ENCODE results near the gene NR3C1. TPM values are rescaled to one million over a fixed set of nuclear protein-coding genes. Genes with fewer than 3 reads are reported as not detected.

NR3C1 gene
- total RNA-seq, 2 experiments from 2014 or later, result 47.1 to 53.9 TPM

GRCh38 chr5:143397302-143398052 is 6.0 kb downstream of the NR3C1 start:
- Mint-ChIP-seq H3K27me3 (no peaks in the 10 kb centered on the region), H3K4me3 (peak overlapping the region; percentile 91), H3K9me3 (ENCODE audit: low read depth) (no peaks in the 10 kb centered on the region), H3K4me1 (peaks cover 67% of the 10 kb centered on the region), H3K36me3 (ENCODE audit: low read depth) (peaks cover 33% of the 10 kb centered on the region), H3K27ac (no peak overlapping the region)
- ATAC-seq (no peak), DNase-seq (no peak)
- POLR2A ChIA-PET, result no interaction called here
- intact Hi-C loops (cut with DNase I, micrococcal nuclease), result no loop called here
- CTCF ChIA-PET, result interaction anchor here (1.0 to 2.0 kb wide), 4 partner anchors 9 to 388 kb away, joined by 3 to 5 read pairs (median 3); no protein-coding TSS in a partner anchor

GRCh38 chr5:143396353-143396940 is 7.0 kb downstream of the NR3C1 start:
- ATAC-seq (peak; percentile 4), DNase-seq (no peak)
- peak overlapping the region; percentile 49 for H3K4me3 Mint-ChIP-seq
- peaks cover 70% of the 10 kb centered on the region for H3K4me1 Mint-ChIP-seq
- H3K27me3 Mint-ChIP-seq, result no peaks in the 10 kb centered on the region
- peak overlapping the region; percentile 63 for H3K27ac Mint-ChIP-seq
- intact Hi-C loops (cut with DNase I, micrococcal nuclease), result no loop called here
- H3K36me3 Mint-ChIP-seq (ENCODE audit: low read depth), result peaks cover 33% of the 10 kb centered on the region
- POLR2A ChIA-PET, result no interaction called here
- CTCF ChIA-PET, result interaction anchor here (0.7 to 1.3 kb wide), 6 partner anchors 8 to 850 kb away, joined by 3 to 5 read pairs (median 3); no protein-coding TSS in a partner anchor
- no peaks in the 10 kb centered on the region for H3K9me3 Mint-ChIP-seq (ENCODE audit: low read depth)

GRCh38 chr5:143395638-143396352 is 7.7 kb downstream of the NR3C1 start:
- Mint-ChIP-seq H3K27ac (peak overlapping the region; percentile 63), H3K36me3 (ENCODE audit: low read depth) (peaks cover 29% of the 10 kb centered on the region), H3K4me3 (peak overlapping the region; percentile 57), H3K27me3 (no peaks in the 10 kb centered on the region), H3K4me1 (peaks cover 68% of the 10 kb centered on the region), H3K9me3 (ENCODE audit: low read depth) (no peaks in the 10 kb centered on the region)
- ChIA-PET POLR2A (no interaction called here), CTCF (interaction anchor here (0.7 to 1.3 kb wide), 7 partner anchors 27 to 850 kb away, joined by 3 to 5 read pairs (median 3); no protein-coding TSS in a partner anchor)
- DNase-seq (no peak), ATAC-seq (peak; percentile 57)
- intact Hi-C loops (cut with DNase I, micrococcal nuclease), result no loop called here

GRCh38 chr5:143393524-143393923 is 10.0 kb downstream of the NR3C1 start:
- CTCF ChIA-PET, result interaction anchor here (1.0 to 1.5 kb wide), 2 partner anchors 10 to 16 kb away, joined by 3 to 5 read pairs; partner anchors contain the start of gene NR3C1
- no peak overlapping the region for H3K4me3 Mint-ChIP-seq
- no peaks in the 10 kb centered on the region for H3K9me3 Mint-ChIP-seq (ENCODE audit: low read depth)
- peaks cover 66% of the 10 kb centered on the region for H3K4me1 Mint-ChIP-seq
- no peak overlapping the region for H3K27ac Mint-ChIP-seq
- DNase-seq, result no peak
- intact Hi-C loops (cut with DNase I, micrococcal nuclease), result no loop called here
- no peak for ATAC-seq
- H3K36me3 Mint-ChIP-seq (ENCODE audit: low read depth), result peaks cover 12% of the 10 kb centered on the region
- H3K27me3 Mint-ChIP-seq, result no peaks in the 10 kb centered on the region
- POLR2A ChIA-PET, result no interaction called here

- H3K27ac Mint-ChIP-seq, result no peak overlapping the region
- H3K27me3 Mint-ChIP-seq, result no peaks in the 10 kb centered on the region
- ATAC-seq, result no peak
- CTCF ChIA-PET, result interaction anchor here (0.6 to 0.7 kb wide), 2 partner anchors 37 to 83 kb away, joined by 3 to 4 read pairs; no protein-coding TSS in a partner anchor
- POLR2A ChIA-PET, result interaction anchor here (0.6 to 0.7 kb wide), 2 partner anchors 14 to 16 kb away, joined by 3 to 7 read pairs; no protein-coding TSS in a partner anchor
- DNase-seq, result no peak
- intact Hi-C loops (cut with DNase I, micrococcal nuclease), result no loop called here
- peaks cover 7% of the 10 kb centered on the region for H3K9me3 Mint-ChIP-seq (ENCODE audit: low read depth)
- H3K36me3 Mint-ChIP-seq (ENCODE audit: low read depth), result peaks cover 18% of the 10 kb centered on the region
- H3K4me3 Mint-ChIP-seq, result no peak overlapping the region
- H3K4me1 Mint-ChIP-seq, result peaks cover 75% of the 10 kb centered on the region
Observed at GRCh38 chr5:143390941-143391340, 12.5 kb downstream of the NR3C1 start.

GRCh38 chr5:143390258-143390657 is 13.2 kb downstream of the NR3C1 start:
- Mint-ChIP-seq H3K9me3 (ENCODE audit: low read depth) (peaks cover 14% of the 10 kb centered on the region), H3K4me1 (peaks cover 75% of the 10 kb centered on the region), H3K27me3 (no peaks in the 10 kb centered on the region), H3K36me3 (ENCODE audit: low read depth) (peaks cover 23% of the 10 kb centered on the region), H3K27ac (no peak overlapping the region), H3K4me3 (no peak overlapping the region)
- POLR2A ChIA-PET, result interaction anchor here (0.7 kb wide), 1 partner anchor 34 kb away, joined by 3 read pairs; no protein-coding TSS in a partner anchor
- CTCF ChIA-PET, result interaction anchor here (0.6 to 1.0 kb wide), 2 partner anchors 334 to 388 kb away, joined by 3 read pairs; no protein-coding TSS in a partner anchor
- intact Hi-C loops (cut with DNase I, micrococcal nuclease), result no loop called here
- no peak for ATAC-seq
- DNase-seq, result no peak

GRCh38 chr5:143386725-143387124 is 16.8 kb downstream of the NR3C1 start:
- no peaks in the 10 kb centered on the region for H3K27me3 Mint-ChIP-seq
- CTCF ChIA-PET, result no interaction called here
- POLR2A ChIA-PET, result interaction anchor here (0.6 kb wide), 1 partner anchor 13 kb away, joined by 6 read pairs; no protein-coding TSS in a partner anchor
- H3K4me3 Mint-ChIP-seq, result no peak overlapping the region
- H3K4me1 Mint-ChIP-seq, result peaks cover 76% of the 10 kb centered on the region
- intact Hi-C loops (cut with DNase I, micrococcal nuclease), result loop anchor here (1.0 to 2.0 kb wide), 2 partner anchors 34 to 35 kb away; no protein-coding TSS in a partner anchor
- peaks cover 27% of the 10 kb centered on the region for H3K9me3 Mint-ChIP-seq (ENCODE audit: low read depth)
- ATAC-seq (peak; percentile 89), DNase-seq (peak; percentile 27)
- H3K27ac Mint-ChIP-seq, result no peak overlapping the region
- peaks cover 40% of the 10 kb centered on the region for H3K36me3 Mint-ChIP-seq (ENCODE audit: low read depth)

- H3K36me3 Mint-ChIP-seq (ENCODE audit: low read depth), result peaks cover 42% of the 10 kb centered on the region
- ATAC-seq (no peak), DNase-seq (no peak)
- ChIA-PET POLR2A (no interaction called here), CTCF (interaction anchor here (0.7 kb wide), 1 partner anchor 460 kb away, joined by 4 read pairs; no protein-coding TSS in a partner anchor)
- H3K9me3 Mint-ChIP-seq (ENCODE audit: low read depth), result peaks cover 27% of the 10 kb centered on the region
- no peaks in the 10 kb centered on the region for H3K27me3 Mint-ChIP-seq
- H3K27ac Mint-ChIP-seq, result no peak overlapping the region
- H3K4me3 Mint-ChIP-seq, result no peak overlapping the region
- intact Hi-C loops (cut with DNase I, micrococcal nuclease), result no loop called here
- H3K4me1 Mint-ChIP-seq, result peaks cover 86% of the 10 kb centered on the region
Observed at GRCh38 chr5:143384865-143385657, 18.4 kb downstream of the NR3C1 start.

- H3K4me1 Mint-ChIP-seq, result peaks cover 86% of the 10 kb centered on the region
- H3K27me3 Mint-ChIP-seq, result no peaks in the 10 kb centered on the region
- ChIA-PET CTCF (interaction anchor here (0.7 kb wide), 1 partner anchor 459 kb away, joined by 4 read pairs; no protein-coding TSS in a partner anchor), POLR2A (no interaction called here)
- peaks cover 40% of the 10 kb centered on the region for H3K36me3 Mint-ChIP-seq (ENCODE audit: low read depth)
- H3K27ac Mint-ChIP-seq, result no peak overlapping the region
- DNase-seq (no peak), ATAC-seq (no peak)
- intact Hi-C loops (cut with DNase I, micrococcal nuclease), result no loop called here
- H3K4me3 Mint-ChIP-seq, result no peak overlapping the region
- H3K9me3 Mint-ChIP-seq (ENCODE audit: low read depth), result peaks cover 27% of the 10 kb centered on the region
Observed at GRCh38 chr5:143383988-143384387, 19.5 kb downstream of the NR3C1 start.

GRCh38 chr5:143379606-143380005 is 23.9 kb downstream of the NR3C1 start:
- H3K27ac Mint-ChIP-seq, result no peak overlapping the region
- CTCF ChIA-PET, result interaction anchor here (0.7 to 1.1 kb wide), 3 partner anchors 19 to 35 kb away, joined by 3 to 4 read pairs (median 3); no protein-coding TSS in a partner anchor
- H3K9me3 Mint-ChIP-seq (ENCODE audit: low read depth), result peaks cover 7% of the 10 kb centered on the region
- H3K27me3 Mint-ChIP-seq, result no peaks in the 10 kb centered on the region
- peaks cover 19% of the 10 kb centered on the region for H3K36me3 Mint-ChIP-seq (ENCODE audit: low read depth)
- H3K4me3 Mint-ChIP-seq, result no peak overlapping the region
- H3K4me1 Mint-ChIP-seq, result peaks cover 84% of the 10 kb centered on the region
- intact Hi-C loops (cut with DNase I, micrococcal nuclease), result no loop called here
- POLR2A ChIA-PET, result no interaction called here
- no peak for DNase-seq
- no peak for ATAC-seq

All from activated CD4-positive, alpha-beta T cell treated with anti-CD3 and anti-CD28 coated beads for 36 hours (primary cell).